Fibroblast of the aortic adventitia (primary cell): ENCODE results near the gene CAPN3. TPM values are rescaled to one million over a fixed set of nuclear protein-coding genes. Genes with fewer than 3 reads are reported as not detected.
"Not testable (repeated sequence)": the region's sequence is repeated elsewhere in the genome, so short reads cannot be mapped to it uniquely, and the experiment has no call there.

Source experiments
- DNase-seq: peaks from one replicate; pipeline ENCODE4 v3.0.0-alpha.2; 2010; ENCODE audit warnings: low read depth
- H3K4me3 ChIP-seq: 2 replicates; pipeline ENCODE4 v1.5.1; 2011; ENCODE audit warnings: low read depth, mild to moderate bottlenecking, control low read depth, low read length, moderate library complexity
- total RNA-seq: library from RNA; depleted of rRNA; stranded (reverse); fragments of >200 nt; gene quantifications from 2 replicates; pipeline ENCODE4 v1.2.3, GENCODE V29; 2012; ENCODE audit warnings: low replicate concordance
- TF ChIP-seq, protein P1 (sequence below): IDR thresholded peaks from 2 replicates; pipeline ENCODE4 v1.5.1; 2011; ENCODE audit warnings: mild to moderate bottlenecking, low read length, control low read depth, inconsistent platforms; ENCODE audit not compliant: insufficient read depth

The CAPN3 gene
- 1.6 and 2.5 TPM in 2 replicates for total RNA-seq

DNA sequence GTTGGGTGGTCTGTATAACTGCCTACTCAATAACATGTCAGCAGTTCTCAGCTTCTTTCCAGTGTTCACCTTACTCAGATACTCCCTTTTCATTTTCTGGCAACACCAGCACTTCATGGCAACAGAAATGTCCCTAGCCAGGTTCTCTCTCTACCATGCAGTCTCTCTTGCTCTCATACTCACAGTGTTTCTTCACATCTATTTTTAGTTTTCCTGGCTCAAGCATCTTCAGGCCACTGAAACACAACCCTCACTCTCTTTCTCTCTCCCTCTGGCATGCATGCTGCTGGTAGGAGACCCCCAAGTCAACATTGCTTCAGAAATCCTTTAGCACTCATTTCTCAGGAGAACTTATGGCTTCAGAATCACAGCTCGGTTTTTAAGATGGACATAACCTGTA, at the start of gene CAPN3:
TSS of gene CAPN3 (plus strand) at position 253 of the 400 bp plus-strand sequence. CDS start 305 bp downstream, outside the sequence.
- H3K4me3 ChIP-seq = no peak within 1 kb of the TSS
- no peak for DNase-seq
- TF ChIP-seq, protein P1, sequence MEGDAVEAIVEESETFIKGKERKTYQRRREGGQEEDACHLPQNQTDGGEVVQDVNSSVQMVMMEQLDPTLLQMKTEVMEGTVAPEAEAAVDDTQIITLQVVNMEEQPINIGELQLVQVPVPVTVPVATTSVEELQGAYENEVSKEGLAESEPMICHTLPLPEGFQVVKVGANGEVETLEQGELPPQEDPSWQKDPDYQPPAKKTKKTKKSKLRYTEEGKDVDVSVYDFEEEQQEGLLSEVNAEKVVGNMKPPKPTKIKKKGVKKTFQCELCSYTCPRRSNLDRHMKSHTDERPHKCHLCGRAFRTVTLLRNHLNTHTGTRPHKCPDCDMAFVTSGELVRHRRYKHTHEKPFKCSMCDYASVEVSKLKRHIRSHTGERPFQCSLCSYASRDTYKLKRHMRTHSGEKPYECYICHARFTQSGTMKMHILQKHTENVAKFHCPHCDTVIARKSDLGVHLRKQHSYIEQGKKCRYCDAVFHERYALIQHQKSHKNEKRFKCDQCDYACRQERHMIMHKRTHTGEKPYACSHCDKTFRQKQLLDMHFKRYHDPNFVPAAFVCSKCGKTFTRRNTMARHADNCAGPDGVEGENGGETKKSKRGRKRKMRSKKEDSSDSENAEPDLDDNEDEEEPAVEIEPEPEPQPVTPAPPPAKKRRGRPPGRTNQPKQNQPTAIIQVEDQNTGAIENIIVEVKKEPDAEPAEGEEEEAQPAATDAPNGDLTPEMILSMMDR = no peak

DNA sequence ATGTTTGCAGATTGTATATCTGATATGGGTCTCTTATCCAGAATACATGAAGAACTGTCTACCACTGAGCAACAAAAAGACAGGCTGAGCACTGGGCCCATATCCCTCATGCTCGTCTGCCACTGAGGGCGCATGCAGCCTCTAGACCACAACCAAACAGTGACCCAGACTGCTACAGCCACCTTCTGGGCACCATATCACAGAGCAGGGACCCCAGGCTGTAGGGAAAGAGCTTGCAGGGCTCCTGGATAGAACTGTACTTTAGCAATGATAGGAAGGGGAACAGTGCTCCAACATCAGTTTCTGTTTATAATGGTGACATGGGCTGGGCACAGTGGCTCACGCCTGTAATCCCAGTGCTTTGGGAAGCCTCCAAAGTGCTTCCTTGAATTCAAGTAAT, 45.8 kb upstream of the CAPN3 start:
- DNase-seq = no peak
- TF ChIP-seq, protein P1 = no peak
- no peak overlapping the region for H3K4me3 ChIP-seq

DNA sequence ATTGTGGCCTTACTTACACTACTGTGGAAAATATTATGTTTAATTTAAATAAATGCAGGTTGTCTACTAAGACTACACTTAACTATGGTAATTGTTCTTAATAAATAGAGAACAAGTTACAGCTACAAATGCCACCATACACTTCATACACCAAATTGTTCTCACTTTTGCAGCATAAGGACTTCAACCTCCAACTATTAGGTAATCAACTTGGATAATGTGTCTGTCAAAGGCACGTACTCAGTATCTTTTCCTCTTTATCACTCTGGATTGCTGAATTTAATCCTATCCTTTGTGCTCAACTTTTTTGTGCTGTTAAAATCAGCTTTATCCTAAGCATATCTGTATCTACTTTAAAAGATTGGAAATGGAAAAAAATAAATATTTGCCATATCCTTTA, 44.5 kb upstream of the CAPN3 start:
- TF ChIP-seq, protein P1 = no peak
- DNase-seq = no peak
- no peak overlapping the region for H3K4me3 ChIP-seq

DNA sequence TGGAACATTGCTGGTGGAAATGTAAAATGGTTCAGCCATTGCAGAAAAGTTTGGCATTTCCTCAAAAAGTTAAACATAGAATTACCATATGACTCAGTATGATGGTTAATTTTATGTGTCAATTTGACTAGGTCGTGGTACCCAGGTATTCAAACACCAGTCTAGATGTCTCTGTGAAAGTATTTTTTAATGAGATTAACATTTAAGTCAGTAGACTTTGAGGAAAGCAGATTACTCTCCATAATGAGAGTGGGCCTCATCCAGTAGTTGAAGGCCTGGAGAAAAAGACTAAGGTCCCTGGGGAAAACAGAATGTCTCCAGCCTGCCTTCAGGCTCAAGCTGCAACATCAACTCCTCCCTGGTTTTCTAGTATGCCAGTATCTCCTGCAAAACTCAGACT, 43.8 kb upstream of the CAPN3 start:
- no peak for DNase-seq
- H3K4me3 ChIP-seq = no peak overlapping the region
- TF ChIP-seq, protein P1 = no peak

DNA sequence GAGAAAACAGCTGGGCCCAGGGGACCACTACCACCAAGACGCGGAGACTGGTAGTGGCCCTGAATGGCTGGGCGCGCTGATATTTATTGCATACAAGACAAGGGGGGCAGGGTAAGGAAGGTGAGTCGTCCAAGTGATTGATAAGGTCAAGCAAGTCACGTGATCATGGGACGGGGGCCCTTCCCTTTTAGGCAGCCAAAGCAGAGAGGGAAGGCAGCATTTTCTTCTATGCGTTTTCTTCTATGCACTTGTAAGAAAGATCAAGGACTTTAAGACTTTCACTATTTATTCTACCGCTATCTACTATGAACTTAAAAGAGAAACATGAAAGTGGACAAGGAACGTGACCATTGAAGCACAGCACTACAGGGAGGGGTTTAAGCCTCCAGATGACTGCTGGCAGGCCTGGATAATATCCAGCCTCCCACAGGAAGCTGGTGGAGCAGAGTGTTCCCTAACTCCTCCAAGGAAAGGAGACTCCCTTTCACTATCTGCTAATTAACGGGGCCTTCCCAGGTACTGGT, 43.0 kb upstream of the CAPN3 start:
- H3K4me3 ChIP-seq, DNase-seq: not testable (repeated sequence)

DNA sequence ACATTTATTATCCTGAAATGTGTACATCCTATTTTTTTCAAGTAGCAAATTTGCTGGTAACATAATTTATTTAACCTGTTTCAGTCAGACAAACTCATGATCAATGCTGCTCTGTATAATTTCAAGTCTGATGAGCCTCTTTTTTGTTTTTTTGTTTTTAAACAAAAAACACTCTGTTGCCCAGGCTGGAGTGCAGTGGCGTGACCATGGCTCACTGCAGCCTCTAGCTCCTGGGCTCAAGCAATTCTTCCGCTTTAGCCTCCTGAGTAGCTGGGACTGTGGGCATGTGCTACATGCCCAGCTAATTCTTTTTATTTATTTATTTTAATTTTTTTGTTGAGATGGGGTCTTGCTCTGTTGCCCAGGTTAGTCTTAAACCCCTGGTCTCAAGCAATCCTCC, 40.1 kb upstream of the CAPN3 start:
- TF ChIP-seq, protein P1 = no peak
- no peak for DNase-seq
- no peak overlapping the region for H3K4me3 ChIP-seq

DNA sequence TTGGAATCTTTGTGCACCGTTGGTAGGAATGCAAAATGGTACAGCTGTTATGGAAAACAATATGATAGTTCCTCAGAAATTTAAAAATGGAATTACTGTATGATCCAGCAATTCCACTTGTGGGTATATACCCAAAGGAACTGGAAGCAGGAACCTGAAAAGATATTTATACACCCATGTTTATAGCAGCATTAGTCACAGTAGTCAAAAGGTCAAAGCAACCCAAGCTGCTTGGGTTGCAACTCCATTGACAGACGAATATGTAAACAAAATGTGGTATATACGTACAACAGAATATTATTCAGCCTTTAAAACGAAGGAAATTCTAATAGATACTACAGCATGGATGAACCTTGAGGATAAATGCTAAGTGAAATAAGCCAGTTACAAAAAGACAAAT, 35.0 kb upstream of the CAPN3 start:
- DNase-seq = no peak
- H3K4me3 ChIP-seq = no peak overlapping the region
- TF ChIP-seq, protein P1 = no peak
